K562 (cell line): ENCODE data around the gene DCT. TPM values are rescaled to one million over a fixed set of nuclear protein-coding genes. Genes with fewer than 3 reads are reported as not detected.

Experiments used
- ARHGAP35 ChIP-seq: fragments of 450-650 bp; IDR thresholded peaks from 2 replicates; pipeline ENCODE4 v1.6.1; 2018; ENCODE audit not compliant: partially characterized antibody
- ARID1B ChIP-seq: fragments of 450-650 bp; IDR thresholded peaks from 2 replicates; pipeline ENCODE4 v1.6.1; 2016; ENCODE audit warnings: antibody characterized with exemption, mild to moderate bottlenecking, inconsistent platforms
- ATF3 ChIP-seq, 2 experiments: fragments of 450-650 bp in 1 of 2; sonication (generic) in 1 of 2; formaldehyde crosslinking in 1 of 2; IDR thresholded peaks in 1 of 2; conservative IDR thresholded peaks in 1 of 2; 2 replicates each; pipeline versions ENCODE4 v1.6.1 to v1.8.1; 2016 to 2023; ENCODE audit warnings: mild to moderate bottlenecking in 2 of 2, moderate library complexity in 2 of 2, inconsistent platforms in 1 of 2, missing genetic modification reagents in 1 of 2
- BHLHE40 ChIP-seq: IDR thresholded peaks from 2 replicates; pipeline ENCODE4 v1.6.1; 2011; ENCODE audit warnings: low read length, improper control_type of control experiment
- CLOCK ChIP-seq: fragments of 250-450 bp; sonication (Bioruptor Pico); IDR thresholded peaks from 2 replicates; pipeline ENCODE4 v1.4.0; 2020; ENCODE audit warnings: mild to moderate bottlenecking, moderate library complexity, borderline replicate concordance
- CREM ChIP-seq: IDR thresholded peaks from 2 replicates; pipeline ENCODE4 v1.6.1; 2014; ENCODE audit warnings: antibody characterized with exemption, low read depth
- CXXC5 ChIP-seq: fragments of 250-450 bp; sonication (Bioruptor Pico); IDR thresholded peaks from 2 replicates; pipeline ENCODE4 v1.8.0; 2022; ENCODE audit warnings: inconsistent platforms, mild to moderate bottlenecking, moderate library complexity
- GATA2 ChIP-seq: sonication (generic); formaldehyde crosslinking; IDR thresholded peaks from 2 replicates; pipeline ENCODE4 v1.4.0; 2020; ENCODE audit warnings: mild to moderate bottlenecking, missing genetic modification reagents
- IRF9 ChIP-seq: fragments of 450-650 bp; IDR thresholded peaks from 2 replicates; pipeline ENCODE4 v1.6.1; 2016; ENCODE audit warnings: missing biosample characterization, missing genetic modification characterization
- JUN ChIP-seq, 2 experiments: sonication (generic) in 1 of 2; formaldehyde crosslinking in 1 of 2; IDR thresholded peaks; 2 replicates each; pipeline versions ENCODE4 v1.6.1 to v1.8.0; 2012 to 2022; ENCODE audit warnings: borderline replicate concordance in 2 of 2, mild to moderate bottlenecking in 2 of 2, improper control_type of control experiment in 1 of 2, low read depth in 1 of 2, low read length in 1 of 2, missing genetic modification reagents in 1 of 2
- MAZ ChIP-seq, 2 experiments: fragments of 450-650 bp in 1 of 2; sonication (generic) in 1 of 2; formaldehyde crosslinking; IDR thresholded peaks in 1 of 2; conservative IDR thresholded peaks in 1 of 2; 2 replicates each; pipeline versions ENCODE4 v1.4.0 to v1.5.0; 2020; ENCODE audit warnings: mild to moderate bottlenecking in 1 of 2, missing genetic modification reagents in 1 of 2
- NR4A1 ChIP-seq, 2 experiments: fragments of 250-450 bp in 1 of 2; fragments of 450-650 bp in 1 of 2; sonication (Bioruptor Pico) in 1 of 2; IDR thresholded peaks; 2 replicates each; pipeline versions ENCODE4 v1.4.0 to v1.6.1; 2016 to 2020; ENCODE audit warnings: mild to moderate bottlenecking in 2 of 2, missing compliant biosample characterization in 1 of 2, missing genetic modification characterization in 1 of 2, moderate library complexity in 1 of 2
- SMARCB1 ChIP-seq: IDR thresholded peaks from 2 replicates; pipeline ENCODE4 v1.6.1; 2011; ENCODE audit warnings: improper control_type of control experiment, low read depth; ENCODE audit not compliant: insufficient read length
- SOX6 ChIP-seq: fragments of 450-650 bp; IDR thresholded peaks from 2 replicates; pipeline ENCODE4 v1.6.1; 2014; ENCODE audit warnings: mild to moderate bottlenecking
- TCF7 ChIP-seq: sonication (generic); IDR thresholded peaks from 2 replicates; pipeline ENCODE4 v1.6.1; 2016; ENCODE audit warnings: antibody characterized with exemption, borderline replicate concordance
- TCF7L2 ChIP-seq: fragments of 150-350 bp; IDR thresholded peaks from 2 replicates; pipeline ENCODE4 v1.6.1; 2016; ENCODE audit warnings: low read depth, mild to moderate bottlenecking, low read length, moderate library complexity
- VEZF1 ChIP-seq: fragments of 200-800 bp; sonication (Bioruptor generic); IDR thresholded peaks from 2 replicates; pipeline ENCODE4 v1.6.1; 2017; ENCODE audit warnings: missing genetic modification characterization, missing compliant biosample characterization
- ZFX ChIP-seq: sonication (generic); formaldehyde crosslinking; IDR thresholded peaks from 2 replicates; pipeline ENCODE4 v1.8.0; 2022; ENCODE audit warnings: mild to moderate bottlenecking, missing genetic modification reagents, moderate library complexity
- ZNF140 ChIP-seq: fragments of 250-450 bp; sonication (Bioruptor Pico); IDR thresholded peaks from 2 replicates; pipeline ENCODE4 v1.8.0; 2021; ENCODE audit warnings: moderate library complexity, mild to moderate bottlenecking, inconsistent platforms
- ZNF3 ChIP-seq: fragments of 250-450 bp; sonication (Bioruptor Pico); IDR thresholded peaks from 2 replicates; pipeline ENCODE4 v1.5.0; 2021; ENCODE audit warnings: mild to moderate bottlenecking, moderate library complexity
- polyA plus RNA-seq, 8 experiments: library from polyadenylated mRNA; depleted of rRNA in 4 of 8; stranded (reverse) in 5 of 8; unstranded in 3 of 8; fragments of >200 nt; fragmentation: Nextera tagmentation in 2 of 8; fragmentation: Illumina TruSeq in 1 of 8; extraction: Ambion mirVana in 2 of 8; extraction: Trizol in 1 of 8; gene quantifications; 2 replicates each; pipeline versions ENCODE4 v1.2.1 to v1.2.3, GENCODE V29; 2011 to 2014; ENCODE audit warnings: inconsistent platforms in 1 of 8, missing spikeins in 1 of 8
- total RNA-seq, 7 experiments: library from RNA; depleted of rRNA in 6 of 7; stranded (reverse); fragments of >200 nt in 6 of 7; fragmentation: Illumina TruSeq in 2 of 7; extraction: Trizol in 2 of 7; gene quantifications; 2 replicates each; pipeline versions ENCODE4 v1.2.1 to v1.2.3, GENCODE V29; 2011 to 2021; ENCODE audit warnings: low replicate concordance in 1 of 7

Gene DCT
- total and polyA plus RNA-seq, 9 of the 15 experiments (the other 6 are each of a cell fraction or from before 2014, with no cell fraction given), result 0.11 to 0.83 (median 0.57) TPM

GRCh38 chr13:94433055-94433961, 46.2 kb downstream of the DCT start (continued):
- TF ChIP-seq CREM (0 out of 2 replicates have a peak, but pooled peaks have one; percentile 7), ARID1B (peak; percentile 64), TCF7 (no peak), BHLHE40 (0 out of 2 replicates have a peak, but pooled peaks have one; percentile 9), SMARCB1 (no peak), IRF9 (tag) (no peak), CXXC5 (CRISPR knock-in tag) (peak; percentile 44; the same call in 1 of the 2 replicates), NR4A1 (CRISPR knock-in tag; IDR thresholded peaks at IDR 0.05) (no peak), NR4A1 (tag; IDR thresholded peaks at IDR 0.05) (no peak), VEZF1 (CRISPR knock-in tag) (no peak), JUN (IDR thresholded peaks at IDR 0.05; ENCODE audit: borderline replicate concordance, low read depth, low read length) (no peak), JUN (CRISPR knock-in tag; IDR thresholded peaks at IDR 0.05; ENCODE audit: borderline replicate concordance) (no peak), CLOCK (CRISPR knock-in tag) (no peak), ATF3 (IDR thresholded peaks at IDR 0.05) (peak; percentile 92), ATF3 (CRISPR knock-in tag; conservative IDR thresholded peaks at IDR 0.05) (no peak), MAZ (CRISPR knock-in tag; conservative IDR thresholded peaks at IDR 0.05 in 1 of 2, IDR thresholded peaks at IDR 0.05 in 1 of 2) (no peak), SOX6 (peak; percentile 76), ZFX (CRISPR knock-in tag) (no peak), TCF7L2 (no peak), GATA2 (CRISPR knock-in tag) (peak; percentile 51; the same call in 1 of the 2 replicates), ZNF3 (CRISPR knock-in tag) (no peak), ZNF140 (no peak), ARHGAP35 (no peak)
